HCT116 (cell line): ENCODE measurements around the gene RAD23A.

Source experiments
- CBX3 ChIP-seq: IDR thresholded peaks from 2 replicates; pipeline ENCODE4 v1.6.1; 2012; ENCODE audit warnings: low read depth
- CEBPB ChIP-seq: IDR thresholded peaks from 2 replicates; pipeline ENCODE4 v1.6.1; 2012; ENCODE audit warnings: low read depth
- CTCF ChIP-seq, 3 experiments: fragments of 200-600 bp in 1 of 3; sonication (generic) in 1 of 3; IDR thresholded peaks in 2 of 3; conservative IDR thresholded peaks in 1 of 3; 2 replicates each; pipeline ENCODE4 v1.5.1; 2012 to 2017; ENCODE audit warnings: low read depth in 2 of 3, low read length in 2 of 3, antibody characterized with exemption in 1 of 3, borderline replicate concordance in 1 of 3, control low read depth in 1 of 3, mild to moderate bottlenecking in 1 of 3, mixed read lengths in 1 of 3, mixed run types in 1 of 3, moderate library complexity in 1 of 3; ENCODE audit not compliant: insufficient read depth in 1 of 3
- EZH2 ChIP-seq: fragments of 200-600 bp; sonication (generic); IDR thresholded peaks from 2 replicates; pipeline ENCODE4 v1.6.1; 2017; ENCODE audit warnings: antibody characterized with exemption, mixed run types
- JUND ChIP-seq: IDR thresholded peaks from 2 replicates; pipeline ENCODE4 v1.6.1; 2012
- MAX ChIP-seq: IDR thresholded peaks from 2 replicates; pipeline ENCODE4 v1.6.1; 2012
- POLR2A ChIP-seq: IDR thresholded peaks from 2 replicates; pipeline ENCODE4 v1.7.0; 2011; ENCODE audit warnings: borderline replicate concordance; ENCODE audit not compliant: insufficient read depth, insufficient read length; ENCODE audit errors: extremely low read depth
- POLR2AphosphoS5 ChIP-seq: IDR thresholded peaks from 2 replicates; pipeline ENCODE4 v1.6.1; 2011; ENCODE audit warnings: mild to moderate bottlenecking, low read depth, low read length, moderate library complexity
- RAD21 ChIP-seq: IDR thresholded peaks from 2 replicates; pipeline ENCODE4 v1.6.1; 2012; ENCODE audit warnings: low read depth, mild to moderate bottlenecking
- SP1 ChIP-seq: IDR thresholded peaks from 2 replicates; pipeline ENCODE4 v1.6.1; 2012; ENCODE audit warnings: low read depth
- ZBTB33 ChIP-seq: IDR thresholded peaks from 2 replicates; pipeline ENCODE4 v1.6.1; 2011; ENCODE audit warnings: mild to moderate bottlenecking, low read length, moderate library complexity; ENCODE audit not compliant: insufficient replicate concordance; ENCODE audit errors: extremely low read depth
- ZNF274 ChIP-seq: fragments of 200-500 bp; sonication (Bioruptor generic); IDR thresholded peaks from 2 replicates; pipeline ENCODE4 v1.6.1; 2014; ENCODE audit warnings: mild to moderate bottlenecking, low read depth, low read length, inconsistent platforms

GRCh38 chr19:12936582-12936981 is 9.1 kb upstream of the RAD23A start:
- TF ChIP-seq CTCF (IDR thresholded peaks at IDR 0.05 in 2 of 3, conservative IDR thresholded peaks at IDR 0.05 in 1 of 3; ENCODE audit: borderline replicate concordance in 1 of 3, insufficient read depth in 1 of 3, low read depth in 2 of 3, low read length in 2 of 3): no peak
- TF ChIP-seq POLR2A: no peak
- TF ChIP-seq ZNF274: no peak
- no peak for TF ChIP-seq CEBPB
- no peak for TF ChIP-seq JUND
- TF ChIP-seq EZH2: no peak
- TF ChIP-seq RAD21: no peak
- no peak for TF ChIP-seq MAX
- TF ChIP-seq CBX3: no peak
- TF ChIP-seq ZBTB33: no peak
- TF ChIP-seq SP1: no peak
- TF ChIP-seq POLR2AphosphoS5: no peak
